ENCODE data around the gene ISG20.

The ISG20 gene

DNA sequence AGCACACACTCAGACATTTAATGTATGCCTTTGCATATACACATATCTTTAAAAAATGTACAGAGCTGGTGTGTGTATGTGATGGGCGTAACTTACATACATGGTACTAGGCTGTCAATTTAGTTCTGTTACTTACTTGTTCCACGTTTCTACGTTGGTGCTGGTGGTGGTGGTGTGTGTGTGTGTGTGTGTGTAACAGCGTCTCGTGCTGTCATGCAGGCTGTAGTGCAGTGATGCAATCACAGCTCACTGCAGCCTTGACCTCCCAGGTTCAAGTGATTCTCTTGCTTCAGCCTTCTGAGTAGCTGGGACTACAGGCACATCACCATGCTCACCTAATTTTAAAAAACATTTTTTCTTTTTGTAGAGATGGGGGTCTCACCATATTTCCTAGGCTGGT is 64.2 kb downstream of the ISG20 start:
- DNase-seq (ENCODE audit: low spot score) = no peak
- TF ChIP-seq, protein P1, sequence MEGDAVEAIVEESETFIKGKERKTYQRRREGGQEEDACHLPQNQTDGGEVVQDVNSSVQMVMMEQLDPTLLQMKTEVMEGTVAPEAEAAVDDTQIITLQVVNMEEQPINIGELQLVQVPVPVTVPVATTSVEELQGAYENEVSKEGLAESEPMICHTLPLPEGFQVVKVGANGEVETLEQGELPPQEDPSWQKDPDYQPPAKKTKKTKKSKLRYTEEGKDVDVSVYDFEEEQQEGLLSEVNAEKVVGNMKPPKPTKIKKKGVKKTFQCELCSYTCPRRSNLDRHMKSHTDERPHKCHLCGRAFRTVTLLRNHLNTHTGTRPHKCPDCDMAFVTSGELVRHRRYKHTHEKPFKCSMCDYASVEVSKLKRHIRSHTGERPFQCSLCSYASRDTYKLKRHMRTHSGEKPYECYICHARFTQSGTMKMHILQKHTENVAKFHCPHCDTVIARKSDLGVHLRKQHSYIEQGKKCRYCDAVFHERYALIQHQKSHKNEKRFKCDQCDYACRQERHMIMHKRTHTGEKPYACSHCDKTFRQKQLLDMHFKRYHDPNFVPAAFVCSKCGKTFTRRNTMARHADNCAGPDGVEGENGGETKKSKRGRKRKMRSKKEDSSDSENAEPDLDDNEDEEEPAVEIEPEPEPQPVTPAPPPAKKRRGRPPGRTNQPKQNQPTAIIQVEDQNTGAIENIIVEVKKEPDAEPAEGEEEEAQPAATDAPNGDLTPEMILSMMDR (IDR thresholded peaks at IDR 0.05; ENCODE audit: extremely low read depth, missing control alignments) = no peak

DNA sequence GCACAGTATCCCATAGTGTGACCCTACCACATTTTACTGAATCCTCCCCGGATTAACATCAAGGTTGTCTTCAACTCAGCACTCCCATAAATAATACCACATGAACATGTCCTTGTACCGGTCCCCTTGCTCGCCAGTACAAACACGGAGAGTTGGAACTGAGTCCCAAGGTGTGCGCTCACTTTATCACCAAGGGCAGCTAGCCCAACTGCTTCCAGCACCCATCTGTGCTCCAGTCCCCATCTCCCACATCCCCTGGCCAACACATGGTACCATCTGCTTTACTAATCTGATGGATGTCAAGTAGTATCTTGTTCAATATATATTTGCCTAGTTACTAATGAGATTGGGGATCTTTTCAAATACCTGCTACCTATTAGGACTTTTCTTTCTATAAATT is 64.7 kb downstream of the ISG20 start:
- DNase-seq (ENCODE audit: low spot score) = no peak
- TF ChIP-seq, protein P1 (IDR thresholded peaks at IDR 0.05; ENCODE audit: extremely low read depth, missing control alignments) = no peak

DNA sequence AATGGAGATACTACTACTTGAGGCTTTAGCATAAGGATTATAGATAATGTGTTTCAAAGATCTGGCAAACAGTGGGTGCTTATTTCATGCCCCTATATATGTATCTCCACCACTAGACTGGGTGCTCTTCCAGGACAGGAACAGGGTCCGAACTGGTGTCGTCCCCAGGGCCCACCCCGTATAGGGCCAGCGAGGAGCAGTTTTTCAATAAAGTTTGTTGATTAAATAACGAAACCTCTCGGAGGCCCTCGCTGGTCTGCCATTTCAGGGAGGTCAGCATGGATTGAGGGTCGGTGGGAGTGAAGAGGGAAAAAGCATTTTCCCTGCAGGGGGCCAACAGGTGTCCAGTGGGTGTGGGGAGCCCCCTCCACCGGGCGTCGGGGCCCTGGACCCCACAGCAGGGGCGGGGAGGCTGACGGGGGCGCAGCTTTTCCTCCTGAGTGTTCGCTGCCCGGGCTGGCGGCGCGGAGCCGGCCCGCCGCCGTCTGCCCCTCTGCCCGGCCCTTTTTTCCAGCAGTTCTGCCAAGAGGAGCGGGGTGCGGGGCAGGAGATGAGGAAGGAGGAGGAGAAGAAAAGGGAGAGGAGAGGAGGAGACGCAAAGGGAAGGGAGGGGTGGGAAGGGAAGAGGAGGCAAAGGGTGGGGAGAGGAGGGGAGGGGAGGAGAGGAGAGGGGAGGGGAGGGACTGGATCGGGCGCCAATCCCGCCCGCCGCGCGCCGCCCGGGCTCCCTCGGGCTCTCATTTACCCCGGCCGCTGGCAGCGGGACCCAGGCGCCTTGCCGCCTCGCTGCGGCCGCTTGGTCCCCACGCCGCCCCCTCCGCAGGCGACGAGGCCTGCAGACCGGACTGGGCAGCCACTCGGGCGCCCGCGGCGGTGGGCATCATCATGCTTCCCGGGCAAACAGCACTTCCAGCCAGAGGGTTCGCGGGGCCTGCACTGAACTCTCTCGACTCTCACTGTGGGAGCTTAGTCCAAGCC is 66.3 kb downstream of the ISG20 start:
- TF ChIP-seq, protein P1 (IDR thresholded peaks at IDR 0.05; ENCODE audit: extremely low read depth, missing control alignments) = no peak
- no peak for DNase-seq (ENCODE audit: low spot score)

DNA sequence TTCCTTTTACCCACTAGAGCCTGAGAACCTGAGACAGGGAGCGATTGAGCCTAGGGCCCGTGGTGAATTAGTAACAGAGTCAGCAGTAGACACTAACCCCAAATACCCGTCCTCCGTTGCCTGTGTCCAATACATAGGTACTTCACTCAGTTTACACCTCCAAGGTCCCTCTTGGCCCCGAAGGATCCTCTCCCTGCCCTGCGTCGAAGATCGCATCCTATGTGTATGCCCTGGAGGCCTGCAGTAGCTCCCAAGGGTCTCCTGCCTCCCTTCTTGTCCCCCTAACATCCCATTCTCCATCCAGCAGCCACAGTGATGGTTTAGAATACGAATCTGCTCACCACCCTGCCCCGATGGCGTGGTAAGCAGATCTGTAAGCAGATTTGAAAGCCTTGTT is 67.0 kb downstream of the ISG20 start:
- TF ChIP-seq, protein P1 (IDR thresholded peaks at IDR 0.05; ENCODE audit: extremely low read depth, missing control alignments) = no peak
- no peak for DNase-seq (ENCODE audit: low spot score)
